Activated CD4-positive, alpha-beta T cell treated with anti-CD3 and anti-CD28 coated beads, Interleukin-2, Interleukin-6, amounts not matched to agents 100 ng/mL and 50 ng/mL, durations not matched to agents 16 hours and 8 hours (primary cell): Measurements from ENCODE around the gene GJA5.
"Not testable (repeated sequence)": the region's sequence is repeated elsewhere in the genome, so short reads cannot be mapped to it uniquely, and the experiment has no call there.

Experiments used
- DNase-seq: peaks from one replicate; pipeline ENCODE4 v3.0.0-alpha.2; 2020

Gene GJA5

DNA sequence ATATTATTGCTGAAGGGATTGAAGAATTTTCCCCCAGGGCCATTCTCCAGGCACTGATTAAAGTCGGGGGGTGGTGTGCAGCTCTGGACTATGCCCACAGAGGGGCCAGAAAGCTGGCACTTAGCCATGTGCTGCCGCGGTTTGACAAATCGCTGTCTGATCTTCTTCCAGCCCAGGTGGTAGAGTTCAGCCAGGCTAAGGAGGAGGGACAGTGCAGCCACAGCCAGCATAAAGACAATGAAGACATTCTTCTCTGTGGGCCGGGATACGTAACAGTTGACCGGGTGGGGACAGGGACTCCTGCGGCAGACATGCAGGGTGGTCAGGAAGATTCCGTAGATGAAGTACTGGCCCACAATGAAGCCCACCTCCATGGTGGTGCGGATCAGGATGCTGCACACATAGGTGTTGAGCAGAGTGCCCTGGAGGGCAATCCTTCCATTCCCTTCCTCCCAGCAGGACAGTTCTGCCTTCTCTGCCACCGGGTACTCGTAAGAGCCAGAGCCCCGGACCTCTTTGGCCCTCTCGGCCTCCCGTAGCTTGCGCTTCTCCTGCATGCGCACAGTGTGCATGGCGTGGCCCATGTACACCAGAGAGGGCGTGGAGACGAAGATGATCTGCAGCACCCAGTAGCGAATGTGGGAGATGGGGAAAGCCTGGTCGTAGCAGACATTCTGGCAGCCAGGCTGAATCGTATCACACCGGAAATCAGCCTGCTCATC is 1.9 kb downstream of the GJA5 start:
- no peak for DNase-seq

DNA sequence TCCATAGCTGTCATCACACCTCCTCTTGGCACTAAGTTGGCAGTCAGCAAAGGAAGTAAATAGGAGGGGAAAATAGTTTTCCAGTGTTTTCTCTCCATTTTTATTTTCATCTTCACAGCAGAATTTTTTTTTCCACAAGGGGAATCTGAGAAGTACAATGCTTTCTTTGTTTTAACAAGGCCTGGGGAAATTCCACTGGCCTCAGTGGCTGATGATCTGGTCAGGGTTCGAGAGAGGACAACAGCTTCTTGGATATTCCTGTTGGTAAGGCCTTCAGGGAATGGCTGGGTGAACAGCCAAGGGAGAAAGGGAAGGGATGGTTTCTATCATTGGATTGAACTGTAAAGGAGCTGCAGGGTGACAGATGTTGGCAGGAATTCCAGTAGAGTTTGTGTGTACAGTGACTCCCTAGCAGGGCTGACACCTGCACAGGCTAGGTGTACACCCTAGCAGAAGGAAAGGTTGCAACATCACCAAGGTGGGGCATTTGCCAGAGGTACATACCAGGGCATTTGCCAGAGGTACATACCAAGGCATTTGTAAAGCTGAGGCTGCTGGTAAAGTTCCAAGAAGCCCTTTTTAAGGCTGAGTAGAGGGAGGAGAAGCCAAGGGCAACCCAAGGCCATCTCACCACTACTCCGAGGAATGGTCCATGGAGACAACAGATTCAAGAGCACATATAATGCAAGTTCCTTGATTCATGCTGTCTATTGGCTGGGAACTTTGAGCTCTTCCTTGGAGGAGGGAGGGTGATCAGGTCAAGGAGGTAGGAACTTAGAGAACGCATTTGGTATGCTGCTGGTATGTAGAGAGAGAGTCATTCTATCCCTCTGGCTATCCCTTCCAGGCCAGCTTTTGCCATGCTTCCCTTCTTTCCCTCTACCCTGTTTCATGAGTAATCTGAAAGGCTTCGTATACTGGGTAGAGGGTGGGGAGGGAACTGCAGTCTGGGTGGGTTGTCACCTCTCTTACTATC is 3.1 kb downstream of the GJA5 start:
- DNase-seq: no peak

DNA sequence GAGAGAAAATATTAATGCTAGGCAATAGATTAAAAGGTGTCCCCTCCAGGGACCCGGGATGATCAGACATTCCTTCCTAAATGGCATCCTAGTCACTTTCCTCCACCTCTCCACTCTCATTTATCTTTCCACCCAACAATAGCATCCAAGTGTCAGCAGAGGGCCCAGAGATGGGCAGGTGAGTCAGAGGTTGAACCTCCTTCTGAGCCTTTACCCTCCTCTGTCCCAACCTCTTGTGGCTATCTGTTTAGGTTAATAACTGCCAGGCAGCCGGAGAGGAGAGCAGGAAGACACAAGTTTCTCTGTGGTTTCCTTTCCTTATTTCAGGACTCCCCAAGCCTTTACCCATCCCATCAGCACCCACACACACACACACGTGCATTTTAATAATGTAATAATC is 4.1 kb downstream of the GJA5 start:
- DNase-seq: no peak

DNA sequence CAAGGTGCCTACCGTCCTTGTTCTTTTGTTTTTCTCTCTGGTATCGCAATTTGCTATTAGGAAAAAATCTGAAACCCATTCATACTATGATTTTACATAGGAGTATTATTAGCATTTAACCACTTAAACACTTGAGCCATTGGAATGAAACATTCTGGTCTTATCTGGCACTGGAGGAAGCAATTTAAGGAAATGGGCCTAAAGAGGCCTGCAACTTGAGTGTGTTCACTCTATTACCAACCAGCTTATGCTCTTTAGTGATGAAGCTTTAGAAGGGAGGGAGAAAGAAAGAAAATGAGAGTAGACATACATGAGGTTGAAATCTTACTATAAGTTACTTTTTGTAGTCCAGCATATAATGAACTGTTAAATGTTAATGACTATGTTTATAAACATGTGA is 5.7 kb downstream of the GJA5 start:
- DNase-seq: no peak

DNA sequence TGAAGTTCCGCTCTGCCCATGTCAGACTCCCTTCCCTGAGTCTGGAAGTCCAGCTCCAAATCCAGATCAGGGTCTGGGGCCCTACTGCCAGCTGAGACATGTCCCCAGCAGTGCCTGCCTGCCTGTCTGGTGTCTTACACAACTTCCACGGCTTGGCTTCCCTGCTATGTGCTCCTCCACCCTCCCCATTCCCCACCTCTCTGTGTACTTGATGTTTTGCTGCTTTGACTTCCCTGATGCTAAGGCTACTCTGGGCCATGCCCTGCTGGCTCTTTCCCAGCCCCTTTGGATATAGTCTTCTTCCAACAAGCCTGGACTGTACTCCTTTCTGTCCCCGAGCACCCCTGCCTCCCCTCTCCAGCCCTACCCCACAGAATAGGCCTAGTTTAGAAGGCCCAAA is 7.3 kb downstream of the GJA5 start:
- DNase-seq: no peak

DNA sequence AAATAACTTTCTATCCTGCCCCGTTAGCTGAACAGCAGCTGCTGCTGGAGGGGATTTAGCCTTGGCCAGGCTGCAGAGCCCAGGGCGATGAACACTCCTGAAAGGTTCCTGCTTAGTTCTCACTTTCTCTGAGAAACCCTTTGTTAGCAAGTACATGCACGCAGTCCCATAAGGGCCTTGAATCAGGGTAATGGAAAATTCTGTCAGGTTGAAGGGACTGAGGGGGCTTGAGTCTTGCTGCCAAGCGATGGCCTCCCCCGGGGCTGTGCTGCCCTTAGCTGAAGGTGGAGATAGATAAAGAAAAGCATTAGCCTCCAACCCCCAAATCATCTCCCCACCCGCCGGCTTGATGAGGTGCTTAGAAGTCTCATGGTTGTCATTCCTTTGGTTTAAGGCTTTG is 7.9 kb downstream of the GJA5 start:
- no peak for DNase-seq

DNA sequence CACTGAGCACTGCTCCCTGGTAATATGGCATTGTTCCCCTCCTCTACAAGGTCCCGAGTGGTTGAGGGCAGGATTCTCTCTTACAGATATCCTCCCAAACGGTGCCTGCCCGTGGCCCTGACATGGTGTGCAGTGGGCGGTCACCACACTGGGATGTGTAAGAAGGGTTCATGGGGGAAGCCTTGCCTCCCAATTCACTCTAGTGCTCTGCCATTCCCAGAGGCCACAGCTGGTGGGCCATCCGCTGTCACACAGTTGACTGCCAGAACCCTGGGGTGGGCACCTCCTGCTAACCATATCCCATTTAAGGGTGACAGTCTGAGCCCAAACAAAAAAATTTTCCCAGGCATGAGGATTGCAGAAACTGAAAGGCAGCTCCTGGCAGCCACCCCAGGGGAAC is 9.1 kb downstream of the GJA5 start:
- no peak for DNase-seq

DNA sequence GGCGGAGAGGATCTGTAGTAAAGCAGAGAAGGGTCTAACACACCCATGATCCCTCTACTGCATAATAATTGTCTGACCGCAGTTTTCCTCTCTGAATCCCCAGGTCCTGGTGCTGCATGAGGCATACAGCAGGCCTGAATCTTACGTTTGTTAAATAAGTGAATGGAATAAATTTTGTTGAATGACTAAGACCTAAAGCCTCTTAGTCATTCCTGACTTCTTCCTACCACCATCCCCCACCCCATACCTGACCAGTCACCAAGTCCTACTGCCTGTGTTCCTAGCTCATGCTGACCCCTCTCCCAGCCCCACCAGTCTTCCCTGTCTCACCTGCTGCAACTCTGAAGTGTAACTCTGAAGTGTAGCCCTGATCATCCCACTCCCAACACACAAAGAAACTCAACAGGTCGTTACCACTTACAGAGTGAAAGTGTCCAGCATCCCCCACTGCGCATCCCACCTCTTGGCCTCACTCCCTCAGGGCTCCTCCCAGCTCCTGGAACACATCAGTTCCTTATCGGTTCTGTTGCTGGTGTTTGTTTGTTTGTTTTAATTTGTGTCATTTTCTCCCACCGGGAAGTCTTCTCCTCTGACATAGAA is 9.7 kb downstream of the GJA5 start:
- DNase-seq: no peak

DNA sequence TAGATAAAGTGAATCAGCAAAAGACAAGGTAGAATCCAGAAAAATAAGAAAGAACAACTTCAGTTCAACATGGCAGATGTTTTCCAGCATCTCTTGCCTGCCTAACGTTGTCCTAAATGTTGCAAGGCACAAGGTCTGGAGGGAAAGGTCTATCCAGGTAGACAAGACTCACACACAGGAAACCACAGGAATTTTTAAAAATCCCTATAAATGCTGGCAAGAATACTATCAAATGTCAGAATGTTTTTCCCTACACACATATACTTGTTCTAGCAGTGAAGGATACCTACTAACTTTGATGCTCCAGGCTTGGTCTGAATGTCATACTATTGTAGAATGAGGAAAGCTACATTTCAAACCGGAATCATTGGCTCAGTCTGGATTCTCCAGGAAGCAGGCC is 10.6 kb downstream of the GJA5 start:
- DNase-seq: no peak

DNA sequence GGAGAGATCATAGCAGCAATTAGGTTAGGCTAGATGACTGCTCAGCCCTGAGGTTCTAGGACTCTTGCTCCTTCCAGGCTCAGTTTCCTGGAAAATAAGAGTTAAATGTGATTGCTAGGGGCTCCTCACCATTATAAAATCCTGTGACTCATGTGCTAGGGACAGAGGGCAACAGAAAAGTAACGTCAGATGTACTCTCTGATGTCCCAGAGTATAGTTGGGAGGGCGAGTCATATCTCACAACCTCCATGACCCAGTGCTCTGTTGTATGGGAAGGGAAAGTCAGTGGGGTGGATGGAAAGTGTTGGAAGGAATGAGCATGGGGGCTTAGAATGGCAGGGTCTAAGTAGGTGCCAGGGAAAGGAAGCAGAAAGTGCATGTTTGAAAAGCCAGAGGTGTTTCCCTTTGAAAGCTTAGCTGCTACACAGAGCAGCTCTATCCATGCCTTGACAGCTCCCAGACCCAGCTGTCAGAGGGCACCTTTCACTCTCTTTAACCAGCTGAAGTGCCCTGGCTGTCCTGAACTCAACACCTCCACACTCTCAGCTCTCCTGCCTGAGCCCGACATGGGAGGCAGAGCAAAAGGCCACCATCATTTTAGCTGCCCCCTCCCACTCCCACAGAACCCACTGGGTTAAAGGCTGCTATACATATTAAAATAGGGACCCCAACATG is 11.6 kb downstream of the GJA5 start:
- DNase-seq: no peak

DNA sequence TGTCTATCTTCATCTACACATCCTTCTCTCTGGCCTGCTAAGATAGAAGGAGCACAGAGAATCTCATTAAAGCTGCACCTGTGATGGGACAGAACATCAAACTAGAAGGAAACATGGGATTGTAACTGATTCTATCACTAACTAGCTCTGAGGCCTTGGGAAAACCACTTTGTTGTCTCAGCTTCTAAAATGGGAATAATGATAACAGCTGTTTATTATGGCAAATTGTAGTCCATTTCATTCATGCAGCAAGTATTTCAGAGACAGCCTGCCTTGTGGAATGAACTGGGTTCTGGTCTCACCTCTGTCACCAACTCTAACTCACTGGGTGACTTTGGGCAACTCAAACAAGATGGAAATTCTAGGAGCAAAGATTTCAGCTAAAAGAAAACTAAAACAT is 12.4 kb downstream of the GJA5 start:
- no peak for DNase-seq

DNA sequence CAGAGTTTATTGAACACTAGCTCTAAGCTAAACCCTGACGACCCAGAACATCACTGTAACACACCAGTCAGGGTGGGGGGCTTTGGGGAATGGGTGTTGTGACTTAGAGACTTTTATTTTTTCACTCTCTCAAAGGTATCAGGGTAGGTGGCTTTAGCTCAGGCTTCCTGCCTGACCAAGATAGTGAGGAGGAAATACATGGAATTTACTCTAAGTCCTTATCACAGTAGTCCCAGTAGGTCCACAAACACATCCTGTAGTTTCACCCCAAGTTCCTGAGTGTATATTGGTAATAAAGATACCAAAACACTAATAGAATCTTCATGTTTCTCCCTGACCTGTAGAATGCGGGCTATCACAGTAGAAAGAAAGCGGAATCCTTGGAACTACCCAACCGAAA is 15.1 kb downstream of the GJA5 start:
- DNase-seq: no peak

DNA sequence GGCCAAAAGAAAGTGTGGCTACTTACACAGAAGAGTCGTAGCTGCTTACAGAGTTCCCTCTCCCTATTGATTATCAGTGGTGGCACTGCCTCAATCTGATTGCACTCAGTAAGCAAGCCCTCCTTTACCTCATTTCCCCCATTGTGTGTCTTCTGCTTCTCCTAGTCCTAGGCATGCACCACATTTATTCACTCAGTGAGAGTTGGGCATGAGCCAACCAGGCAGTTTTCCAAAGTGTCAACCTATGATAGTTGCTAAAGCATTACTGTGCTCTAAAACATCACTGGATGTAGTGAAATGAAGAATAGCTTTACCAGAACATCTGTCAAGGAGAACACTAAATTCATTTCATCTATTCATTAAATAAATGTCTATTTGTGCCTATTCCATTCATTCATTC is 19.3 kb downstream of the GJA5 start:
- DNase-seq: no peak

DNA sequence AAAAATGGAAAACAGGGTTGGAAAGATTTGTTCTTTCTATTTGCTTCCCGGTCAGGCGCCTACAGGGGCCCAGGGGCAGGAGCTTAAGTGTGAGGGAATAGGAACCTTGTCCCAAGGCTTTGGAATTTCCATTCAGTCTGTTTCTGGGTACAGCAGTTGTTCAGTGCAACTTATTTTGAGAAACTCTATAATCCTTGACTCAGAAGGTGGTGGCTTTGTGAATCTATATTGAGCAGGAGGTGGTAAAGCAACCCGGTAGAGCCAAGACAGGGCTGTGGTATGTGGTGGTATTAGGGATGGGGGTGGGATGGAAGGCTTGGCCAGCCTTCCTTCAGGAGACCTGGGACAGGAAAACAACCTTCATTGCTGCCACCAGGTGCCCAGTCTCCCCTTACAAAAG is 20.0 kb downstream of the GJA5 start:
- no peak for DNase-seq

DNA sequence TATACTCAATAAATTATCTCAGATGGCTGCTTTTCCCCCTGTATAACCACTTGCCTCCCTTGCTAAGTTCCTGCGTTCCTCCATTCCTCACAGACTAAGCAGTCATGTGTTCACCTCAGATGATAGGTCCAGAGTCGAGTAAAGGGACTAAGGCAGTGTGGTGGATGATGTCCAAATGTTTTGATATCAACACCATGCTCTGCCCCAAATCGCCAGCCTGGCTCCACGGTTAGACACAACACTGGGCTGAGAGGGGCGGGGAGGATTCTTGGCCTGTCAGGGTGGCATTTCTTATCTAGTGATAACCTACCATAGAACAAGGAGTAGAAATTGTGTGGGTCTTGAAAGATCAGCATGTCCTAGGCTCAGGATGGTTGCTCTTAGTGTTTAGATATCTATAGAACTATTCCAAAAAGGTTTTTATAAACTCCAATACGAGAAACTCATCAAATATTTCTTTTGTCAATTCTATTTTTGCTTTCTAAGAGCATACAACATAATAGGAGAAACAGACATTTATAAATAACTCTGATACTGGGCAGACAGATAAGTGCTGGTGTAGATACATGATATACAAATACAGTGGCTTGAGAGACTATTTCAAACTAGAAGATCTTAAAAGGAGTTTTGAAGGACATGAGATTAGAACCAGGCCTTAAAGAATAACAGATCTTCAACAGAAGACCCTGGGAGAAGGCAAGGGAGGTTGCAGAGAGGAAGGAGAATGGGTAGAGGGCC is 21.5 kb downstream of the GJA5 start:
- DNase-seq: no peak

DNA sequence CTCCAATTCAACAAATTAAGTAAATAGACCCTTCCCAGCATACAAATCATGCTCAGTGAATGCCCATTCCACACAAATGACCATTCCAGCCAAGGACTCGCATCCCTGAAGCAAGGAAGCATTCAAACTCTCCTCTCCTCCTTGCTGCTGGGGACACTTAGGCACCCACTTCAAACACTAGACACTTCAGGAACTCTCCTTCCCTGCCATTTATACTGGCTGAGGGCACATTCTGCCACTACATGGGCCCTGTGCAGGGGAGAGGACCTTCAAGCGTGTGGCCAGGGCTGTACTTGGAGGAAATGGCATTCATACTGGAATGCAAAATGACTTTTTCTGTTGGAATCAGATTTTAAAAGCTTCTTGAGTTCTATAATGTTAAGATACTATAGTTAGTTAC is 22.3 kb downstream of the GJA5 start:
- DNase-seq: no peak

DNA sequence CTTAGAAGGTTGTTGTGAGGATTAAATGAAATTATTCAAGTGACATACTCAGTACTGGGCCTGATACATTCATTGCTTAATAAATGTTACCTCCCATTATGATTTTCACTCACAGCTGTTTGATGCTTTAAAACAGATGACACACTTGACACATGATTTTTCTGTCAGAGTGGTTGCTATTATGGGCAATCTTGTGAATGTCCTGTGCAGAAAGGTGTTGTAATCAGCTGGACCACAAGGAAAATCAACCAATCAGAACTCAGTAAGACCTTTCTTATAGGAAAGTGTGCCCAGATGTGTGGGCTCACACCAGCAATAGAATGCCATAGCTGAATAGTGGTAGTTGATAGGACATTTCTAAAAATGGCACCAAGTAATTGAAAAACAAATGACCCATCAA is 23.5 kb downstream of the GJA5 start:
- no peak for DNase-seq

DNA sequence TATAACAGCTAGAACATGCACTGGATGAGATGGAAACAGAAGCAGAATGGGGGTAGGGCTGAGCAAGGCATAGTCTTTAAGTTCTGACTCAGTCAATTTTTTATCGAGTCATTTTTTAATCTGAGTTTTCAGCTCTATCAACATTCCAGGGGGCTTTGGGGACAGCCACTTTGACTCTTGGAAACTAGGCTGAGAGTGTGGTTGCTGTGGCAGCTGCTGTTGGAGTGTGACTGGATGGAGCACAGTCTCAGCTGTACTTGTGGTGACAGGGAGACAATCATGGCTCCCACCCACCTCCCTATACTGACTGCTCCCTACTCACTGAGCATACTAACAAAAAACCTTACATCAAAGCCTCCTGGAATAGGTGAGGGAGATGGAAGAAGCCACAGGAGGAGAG is 25.0 kb downstream of the GJA5 start:
- no peak for DNase-seq

DNA sequence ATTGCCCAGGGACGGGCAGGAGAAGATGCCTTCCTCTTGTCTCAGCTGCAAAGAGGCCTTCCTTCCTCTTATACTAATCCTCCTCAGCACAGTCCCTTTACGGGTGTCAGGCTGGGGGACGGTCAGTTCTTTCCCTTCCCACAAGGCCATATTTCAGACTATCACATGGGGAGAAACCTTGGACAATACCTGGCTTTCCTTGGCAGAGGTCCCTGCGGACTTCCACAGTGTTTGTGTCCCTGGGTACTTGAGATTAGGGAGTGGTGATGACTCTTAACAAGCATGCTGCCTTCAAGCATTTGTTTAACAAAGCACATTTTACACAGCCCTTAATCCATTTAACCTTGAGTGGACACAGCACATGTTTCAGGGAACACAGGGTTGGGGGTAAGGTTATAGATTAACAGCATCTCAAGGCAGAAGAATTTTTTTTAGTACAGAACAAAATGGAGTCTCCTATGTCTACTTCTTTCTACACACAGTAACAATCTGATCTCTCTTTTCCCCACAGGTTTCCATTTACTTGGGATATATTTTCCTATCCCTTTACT is 26.0 kb downstream of the GJA5 start:
- not testable (repeated sequence) for DNase-seq

DNA sequence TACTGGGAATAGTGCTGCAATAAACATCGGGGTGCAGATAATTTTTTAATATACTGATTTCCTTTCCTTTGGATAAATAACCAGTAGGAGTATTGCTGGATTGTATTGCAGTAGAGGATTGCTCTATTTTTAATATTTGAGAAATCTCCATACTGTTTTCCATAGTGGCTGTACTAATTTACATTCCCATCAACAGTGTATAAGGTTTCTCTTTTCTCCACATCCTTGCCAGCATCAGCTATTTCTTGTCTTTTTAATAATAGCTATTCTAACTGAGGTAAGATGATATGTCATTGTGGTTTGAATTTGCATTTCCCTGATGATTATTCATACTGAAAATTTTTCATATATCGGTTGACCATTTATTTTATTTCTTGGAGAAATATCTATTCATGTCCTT is 31.1 kb downstream of the GJA5 start:
- no peak for DNase-seq

DNA sequence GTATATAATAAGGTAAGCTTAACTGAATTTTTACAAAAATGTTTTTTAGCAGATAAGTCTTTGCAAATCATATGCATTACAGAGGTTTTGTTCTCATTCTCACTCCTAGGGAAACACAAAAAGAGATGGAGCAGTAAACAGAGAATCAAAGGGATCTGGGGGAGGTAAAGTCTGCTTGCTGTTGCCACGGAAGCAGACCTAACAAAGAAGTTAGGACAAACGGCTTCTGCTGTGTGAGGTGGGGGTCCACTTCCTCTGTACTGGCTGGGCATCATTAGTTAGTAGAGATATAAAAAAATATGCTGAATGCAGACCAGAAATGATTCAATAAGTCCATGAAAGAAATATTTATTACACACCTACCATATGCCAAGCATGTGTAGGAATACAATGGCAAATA is 34.2 kb downstream of the GJA5 start:
- DNase-seq: no peak

DNA sequence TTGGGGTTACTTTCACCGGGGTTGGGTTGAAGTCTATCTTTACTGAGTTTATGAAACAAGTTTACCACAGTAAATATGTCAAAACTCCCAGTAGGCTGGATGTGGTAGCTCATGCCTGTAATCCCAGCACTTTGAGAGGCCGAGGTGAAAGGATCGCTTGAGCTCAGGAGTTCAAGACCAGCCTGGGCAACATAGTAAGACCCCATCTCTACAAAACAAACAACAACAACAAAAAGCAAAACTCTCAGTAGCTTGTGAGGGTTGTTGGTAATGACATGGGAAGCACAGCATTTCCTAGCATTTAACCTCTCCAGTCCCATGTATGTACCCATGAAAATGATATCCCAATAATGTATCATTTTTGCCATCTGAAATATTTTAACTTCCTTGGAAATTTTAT is 34.7 kb downstream of the GJA5 start:
- no peak for DNase-seq
